IPS-18a (cell line): Measurements from ENCODE around the gene TPRX1.
"Not testable (repeated sequence)": the region's sequence is repeated elsewhere in the genome, so short reads cannot be mapped to it uniquely, and the experiment has no call there.

Experiments used
- H3K27ac ChIP-seq: one replicate; pipeline ENCODE4 v1.5.1; 2013; ENCODE audit warnings: low read length
- H3K27me3 ChIP-seq: one replicate; pipeline ENCODE4 v1.6.1; 2013; ENCODE audit warnings: mild to moderate bottlenecking, low read length; ENCODE audit not compliant: control insufficient read depth, insufficient read depth
- H3K36me3 ChIP-seq: one replicate; pipeline ENCODE4 v1.6.1; 2013; ENCODE audit warnings: low read depth, low read length; ENCODE audit not compliant: control insufficient read depth
- H3K4me1 ChIP-seq: one replicate; pipeline ENCODE4 v1.6.1; 2013; ENCODE audit warnings: low read depth, low read length; ENCODE audit not compliant: control insufficient read depth
- H3K4me3 ChIP-seq: one replicate; pipeline ENCODE4 v1.5.1; 2013; ENCODE audit warnings: low read length
- H3K9ac ChIP-seq: one replicate; pipeline ENCODE4 v1.6.1; 2013; ENCODE audit warnings: mild to moderate bottlenecking, low read length, moderate library complexity
- H3K9me3 ChIP-seq: one replicate; pipeline ENCODE4 v1.6.1; 2013; ENCODE audit warnings: low read depth, low read length; ENCODE audit not compliant: control insufficient read depth

The TPRX1 gene

DNA sequence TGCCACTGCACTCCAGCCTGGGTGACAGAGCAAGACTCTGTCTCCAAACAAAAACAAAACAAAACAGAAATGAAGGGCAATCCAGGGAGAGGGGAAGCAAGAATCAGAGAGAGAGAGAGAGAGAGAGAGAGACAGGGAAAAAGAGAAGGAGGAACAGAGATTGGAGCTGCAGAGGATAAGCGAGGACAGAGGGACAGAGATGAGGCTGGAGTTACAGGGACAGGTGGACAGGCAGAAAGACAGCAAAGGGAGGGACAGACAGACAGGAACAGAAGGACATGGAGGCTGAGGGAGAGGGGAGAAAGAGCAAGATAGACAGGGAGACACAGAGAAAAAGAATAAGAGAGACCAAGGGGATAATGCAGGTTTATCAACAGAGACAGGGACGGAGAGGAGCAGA, 16.1 kb upstream of the TPRX1 start:
- Histone ChIP-seq H3K9me3 (no peaks in the 10 kb centered on the region), H3K36me3 (no peaks in the 10 kb centered on the region), H3K27ac (no peak overlapping the region), H3K4me3 (peak overlapping the region; percentile 18), H3K9ac (peak overlapping the region; percentile 8), H3K27me3 (no peaks in the 10 kb centered on the region), H3K4me1 (peaks cover 22% of the 10 kb centered on the region)

DNA sequence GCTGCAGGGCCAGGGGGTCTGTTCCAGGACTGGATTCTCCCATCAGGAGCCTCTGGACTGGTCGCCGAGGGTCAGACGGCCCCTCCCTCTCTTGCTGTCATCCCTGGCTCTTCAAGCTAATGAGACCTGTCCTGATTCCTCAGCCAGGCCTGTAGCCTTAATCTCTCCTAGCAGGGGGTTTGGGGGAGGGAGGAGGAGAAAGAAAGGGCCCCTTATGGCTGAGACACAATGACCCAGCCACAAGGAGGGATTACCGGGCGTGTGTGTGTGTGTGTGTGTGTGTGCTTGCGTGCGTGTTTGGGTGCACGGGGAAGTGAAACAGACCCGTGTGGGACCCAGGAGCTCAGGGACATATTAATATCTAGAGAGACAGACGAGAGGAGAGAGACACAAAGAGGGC, 15.5 kb upstream of the TPRX1 start:
- H3K27me3 ChIP-seq, result no peaks in the 10 kb centered on the region
- H3K36me3 ChIP-seq, result no peaks in the 10 kb centered on the region
- peak overlapping the region; percentile 18 for H3K4me3 ChIP-seq

DNA sequence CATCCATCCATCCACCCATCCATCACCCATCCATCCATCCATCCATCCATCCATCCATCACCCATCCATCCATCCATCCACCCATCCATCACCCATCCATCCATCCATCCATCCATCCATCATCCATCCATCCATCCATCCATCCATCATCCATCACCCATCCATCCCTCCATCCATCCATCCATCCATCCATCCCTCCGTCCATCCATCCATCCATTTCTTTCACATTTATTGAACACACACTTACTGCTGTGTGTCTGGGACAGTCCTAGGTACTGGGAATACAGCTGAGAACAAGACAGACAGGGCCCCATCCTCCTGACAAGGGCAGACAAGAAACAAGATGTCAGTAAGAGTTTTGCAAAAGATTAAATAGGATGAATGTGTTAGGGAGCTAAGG, 13.9 kb upstream of the TPRX1 start:
- peaks cover 22% of the 10 kb centered on the region for H3K4me1 ChIP-seq
- H3K27ac ChIP-seq, H3K36me3 ChIP-seq, H3K9me3 ChIP-seq, H3K4me3 ChIP-seq, H3K27me3 ChIP-seq, H3K9ac ChIP-seq: not testable (repeated sequence)

More for the DNA sequence above, 15.5 kb upstream of the TPRX1 start:
- H3K4me1 ChIP-seq, result peaks cover 22% of the 10 kb centered on the region
- H3K9me3 ChIP-seq, result no peaks in the 10 kb centered on the region
- H3K9ac ChIP-seq, result peak overlapping the region; percentile 8
- no peak overlapping the region for H3K27ac ChIP-seq

DNA sequence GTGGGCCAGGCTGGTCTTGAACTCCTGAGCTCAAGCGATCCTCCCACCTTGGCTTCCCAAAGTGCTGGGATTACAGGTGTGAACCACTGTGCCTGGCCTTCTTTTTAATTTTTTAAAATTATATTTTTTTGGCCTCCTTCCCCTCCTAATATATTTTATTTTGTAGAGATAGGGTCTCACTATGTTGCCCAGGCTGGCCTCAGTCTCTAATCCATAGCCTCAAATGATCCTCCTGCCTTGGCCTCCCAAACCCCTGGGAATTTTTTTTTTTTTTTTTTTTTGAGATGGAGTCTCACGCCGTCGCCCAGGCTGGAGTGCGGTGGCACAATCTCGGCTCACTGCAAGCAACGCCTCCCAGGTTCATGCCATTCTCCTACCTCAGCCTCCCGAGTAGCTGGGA, 11.9 kb upstream of the TPRX1 start:
- H3K27me3 ChIP-seq, H3K27ac ChIP-seq, H3K36me3 ChIP-seq, H3K9me3 ChIP-seq, H3K9ac ChIP-seq, H3K4me3 ChIP-seq: not testable (repeated sequence)
- H3K4me1 ChIP-seq, result peaks cover 16% of the 10 kb centered on the region

DNA sequence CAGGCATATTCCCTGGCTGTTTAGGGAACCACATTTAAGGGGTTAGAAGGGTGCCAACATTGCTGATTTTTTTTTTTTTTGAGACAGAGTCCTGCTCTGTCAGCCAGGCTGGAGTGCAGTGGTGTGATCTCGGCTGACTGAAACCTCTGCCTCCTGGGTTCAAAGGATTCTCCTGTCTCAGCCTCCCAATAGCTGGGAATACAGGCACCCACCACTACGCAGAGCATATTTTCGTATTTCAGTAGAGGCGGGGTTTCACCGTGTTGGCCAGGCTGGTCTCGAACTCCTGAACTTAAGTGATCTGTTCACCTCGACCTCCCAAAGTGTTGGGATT, 9.6 kb upstream of the TPRX1 start:
- no peak overlapping the region for H3K9ac ChIP-seq
- no peak overlapping the region for H3K27ac ChIP-seq

DNA sequence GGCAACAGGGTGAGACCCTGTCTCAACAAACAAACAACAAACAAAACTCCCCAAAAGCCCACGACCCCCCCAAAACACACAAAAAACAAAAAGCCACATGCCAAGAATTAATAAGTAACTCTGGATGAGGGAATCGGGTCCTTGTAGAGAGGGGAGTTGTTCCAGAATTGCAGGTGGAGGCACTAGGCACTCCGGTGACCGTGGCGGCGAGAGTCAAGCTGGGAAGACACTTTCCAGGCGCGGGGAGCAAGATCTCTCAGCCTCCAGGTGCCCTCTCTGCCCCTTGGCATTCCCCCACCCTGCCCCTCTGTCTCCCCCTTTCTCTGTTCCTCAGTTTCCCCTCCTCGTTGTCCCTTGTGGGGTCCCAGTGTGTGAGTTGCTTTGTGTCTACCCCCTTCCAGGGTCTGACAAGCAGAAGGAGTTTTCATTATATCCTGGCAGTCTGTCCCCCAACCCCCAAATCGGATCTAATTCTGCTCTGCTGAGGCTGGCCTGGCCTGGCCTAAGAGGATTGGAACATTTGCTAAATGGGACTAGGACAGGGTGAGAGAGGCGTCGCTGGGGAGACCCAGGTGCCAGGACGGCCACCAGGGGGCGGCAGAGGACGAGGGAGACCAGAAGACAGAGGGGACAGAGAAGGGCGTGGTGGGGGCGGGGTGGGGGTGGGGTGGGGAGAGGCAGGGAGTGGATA, 9.1 kb upstream of the TPRX1 start:
- H3K36me3 ChIP-seq, result no peaks in the 10 kb centered on the region
- no peak overlapping the region for H3K4me3 ChIP-seq
- no peaks in the 10 kb centered on the region for H3K27me3 ChIP-seq
- no peak overlapping the region for H3K27ac ChIP-seq
- no peaks in the 10 kb centered on the region for H3K4me1 ChIP-seq
- no peaks in the 10 kb centered on the region for H3K9me3 ChIP-seq
- H3K9ac ChIP-seq, result no peak overlapping the region

More for the DNA sequence above, 9.6 kb upstream of the TPRX1 start:
- Histone ChIP-seq H3K9me3 (no peaks in the 10 kb centered on the region), H3K4me1 (no peaks in the 10 kb centered on the region), H3K36me3 (no peaks in the 10 kb centered on the region), H3K4me3 (no peak overlapping the region), H3K27me3 (no peaks in the 10 kb centered on the region)

DNA sequence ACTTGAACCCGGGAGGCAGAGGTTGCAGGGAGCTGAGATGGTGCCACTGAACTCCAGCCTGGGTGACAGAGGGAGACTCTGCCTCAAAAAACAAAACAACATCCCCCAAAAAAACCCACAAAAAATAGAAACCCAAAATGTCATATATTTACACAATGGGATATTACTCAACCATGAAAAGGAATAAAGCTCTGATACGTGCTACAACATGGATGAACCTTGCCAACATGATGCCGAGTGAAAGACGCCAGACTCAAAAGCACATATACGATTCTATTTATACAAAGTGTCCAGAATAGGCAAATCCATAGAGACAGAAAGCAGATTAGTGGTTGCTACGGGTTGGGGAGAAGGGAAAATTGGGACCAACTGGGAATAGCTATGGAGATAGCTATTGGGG, 2.1 kb upstream of the TPRX1 start:
- H3K4me3 ChIP-seq, result no peak overlapping the region
- H3K36me3 ChIP-seq, result no peaks in the 10 kb centered on the region
- no peak overlapping the region for H3K9ac ChIP-seq
- H3K27ac ChIP-seq, result no peak overlapping the region
- no peaks in the 10 kb centered on the region for H3K27me3 ChIP-seq
- H3K9me3 ChIP-seq, result no peaks in the 10 kb centered on the region
- H3K4me1 ChIP-seq, result no peaks in the 10 kb centered on the region

DNA sequence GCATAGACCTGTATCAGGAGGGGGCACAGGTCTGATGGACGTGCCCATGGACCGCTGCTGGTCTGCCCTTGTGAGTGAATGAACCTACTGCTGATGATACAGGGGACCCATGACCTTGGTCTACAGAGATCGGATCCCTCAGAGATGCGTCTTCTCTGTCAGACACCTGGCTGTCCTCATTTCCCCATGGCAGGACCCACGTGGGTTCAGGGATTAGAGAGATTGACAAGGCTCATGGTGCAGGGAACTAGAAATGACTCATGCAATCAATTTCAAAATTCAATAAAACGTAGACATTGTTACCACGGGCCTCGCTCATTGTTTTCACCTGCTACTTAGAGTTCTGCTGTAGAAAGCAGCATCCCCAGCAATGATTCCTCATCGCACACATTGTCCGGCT, 962 bp upstream of the TPRX1 start:
- Histone ChIP-seq H3K9me3 (peaks cover 4% of the 10 kb centered on the region), H3K4me3 (no peak overlapping the region)

DNA sequence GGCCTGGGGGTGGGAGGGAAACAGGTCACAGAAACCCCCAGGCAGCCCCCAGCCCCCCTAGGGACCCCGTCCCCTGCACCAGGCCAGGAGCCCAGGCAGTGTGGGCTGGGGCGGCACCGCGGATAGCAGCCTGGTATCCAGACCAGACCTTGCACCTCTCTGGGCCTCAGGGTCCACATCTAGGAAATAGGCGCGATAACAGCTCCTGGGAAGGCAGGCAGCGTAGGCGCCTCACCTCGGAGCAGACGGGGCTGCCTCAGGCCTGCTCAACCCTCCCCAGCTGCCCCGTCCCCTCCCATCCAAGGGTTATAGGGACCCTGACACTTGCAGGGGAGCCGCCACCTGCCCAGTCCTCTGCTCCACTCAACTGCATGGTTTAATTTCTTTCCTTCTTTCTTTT, 680 bp downstream of the TPRX1 start:
- H3K4me1 ChIP-seq, H3K9ac ChIP-seq, H3K36me3 ChIP-seq, H3K27me3 ChIP-seq, H3K4me3 ChIP-seq, H3K27ac ChIP-seq, H3K9me3 ChIP-seq: not testable (repeated sequence)

More for the DNA sequence above, 962 bp upstream of the TPRX1 start:
- no peaks in the 10 kb centered on the region for H3K27me3 ChIP-seq
- no peaks in the 10 kb centered on the region for H3K36me3 ChIP-seq
- no peak overlapping the region for H3K9ac ChIP-seq
- H3K4me1 ChIP-seq, result no peaks in the 10 kb centered on the region
- no peak overlapping the region for H3K27ac ChIP-seq

DNA sequence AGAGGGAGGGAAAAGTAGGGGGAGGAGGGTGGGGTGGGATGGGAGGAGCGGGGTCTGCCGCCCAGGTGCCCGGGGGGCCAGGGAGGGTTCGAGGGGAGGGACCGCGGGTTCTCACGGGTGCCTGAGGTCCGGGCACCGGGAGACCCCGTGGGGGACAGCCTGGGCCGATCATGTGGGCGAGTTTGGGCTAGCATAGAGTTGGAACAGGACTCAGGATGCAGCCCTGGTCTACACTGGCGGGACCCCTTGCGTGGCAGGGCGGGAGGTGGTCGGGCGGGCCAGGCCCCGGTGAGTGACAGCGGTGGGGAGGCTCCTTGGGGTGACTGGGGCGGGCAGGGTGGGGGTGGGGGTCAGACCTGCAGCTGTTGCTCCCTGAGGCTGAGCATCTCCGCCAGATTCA, 1.2 kb downstream of the TPRX1 start:
- not testable (repeated sequence) for H3K27me3 ChIP-seq, H3K4me3 ChIP-seq, H3K4me1 ChIP-seq, H3K27ac ChIP-seq, H3K9me3 ChIP-seq, H3K36me3 ChIP-seq, H3K9ac ChIP-seq

DNA sequence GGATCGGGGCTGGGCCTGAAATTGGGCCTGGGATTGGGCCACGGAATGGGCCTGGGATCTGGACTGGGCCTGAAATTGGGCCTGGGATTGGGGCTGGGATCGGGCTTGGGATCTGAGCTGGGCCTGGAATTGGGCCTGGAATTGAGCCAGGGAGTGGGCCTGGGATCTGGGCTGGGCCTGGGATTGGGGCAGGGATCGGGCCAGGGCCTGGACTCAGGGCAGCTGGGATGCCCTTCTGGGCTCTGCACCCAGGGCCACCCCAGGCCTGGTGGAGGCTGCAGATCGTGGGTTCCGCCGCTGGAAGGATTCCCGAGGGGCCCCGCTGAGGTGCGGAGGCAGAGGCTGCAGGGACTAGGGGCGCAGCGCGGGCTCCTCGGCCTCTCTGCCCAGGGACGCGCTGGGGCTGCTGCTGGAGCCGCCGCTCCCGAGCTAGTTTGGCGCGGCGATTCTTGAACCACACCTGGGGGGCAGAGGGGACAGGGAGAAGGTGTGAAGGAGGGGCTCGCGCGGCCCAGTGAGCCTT, 1.8 kb downstream of the TPRX1 start:
- H3K9me3 ChIP-seq, result peaks cover 4% of the 10 kb centered on the region
- H3K4me1 ChIP-seq, result no peaks in the 10 kb centered on the region
- H3K27ac ChIP-seq, result no peak overlapping the region
- H3K9ac ChIP-seq, result no peak overlapping the region
- H3K4me3 ChIP-seq, result no peak overlapping the region
- no peaks in the 10 kb centered on the region for H3K27me3 ChIP-seq
- H3K36me3 ChIP-seq, result no peaks in the 10 kb centered on the region

DNA sequence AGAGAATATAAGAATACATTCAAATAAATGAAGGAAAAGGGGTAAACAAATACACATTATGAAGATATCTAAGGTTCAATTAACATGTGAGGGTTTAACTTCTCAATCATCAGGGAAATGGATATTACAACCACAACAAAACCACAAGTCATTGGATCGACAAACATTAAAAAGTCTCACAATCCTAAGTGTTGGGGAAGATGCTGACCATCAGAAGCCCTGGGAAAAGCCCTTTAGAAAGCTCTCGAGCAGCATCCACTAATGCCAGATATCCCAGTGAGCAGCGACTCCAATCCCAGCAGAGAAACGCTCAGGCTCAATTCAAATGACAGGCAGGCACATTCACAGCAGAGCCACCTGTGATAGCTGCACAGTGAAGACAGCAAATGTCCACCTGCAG, 3.1 kb downstream of the TPRX1 start:
- H3K4me3 ChIP-seq, result no peak overlapping the region
- H3K9me3 ChIP-seq, result peaks cover 4% of the 10 kb centered on the region
- H3K27ac ChIP-seq, result no peak overlapping the region
- H3K27me3 ChIP-seq, result no peaks in the 10 kb centered on the region
- H3K9ac ChIP-seq, result no peak overlapping the region
- no peaks in the 10 kb centered on the region for H3K36me3 ChIP-seq
- H3K4me1 ChIP-seq, result no peaks in the 10 kb centered on the region
